Measurements from ENCODE around the gene USH1C.

GRCh38 chr11:17553249-17553546 is 9.0 kb upstream of the USH1C start:
- TF ChIP-seq CTCF (IDR thresholded peaks at IDR 0.05), result no peak
- no peak for TF ChIP-seq POLR2A (IDR thresholded peaks at IDR 0.05)
- TF ChIP-seq POLR2AphosphoS5 (IDR thresholded peaks at IDR 0.05), result no peak
